ENCODE measurements around the gene SIRPB2. TPM values are rescaled to one million over a fixed set of nuclear protein-coding genes. Genes with fewer than 3 reads are reported as not detected.

SIRPB2 gene
- total and polyA plus RNA-seq, 2 of the 4 experiments (the other 2 are of a cell fraction), result not detected

- no peak overlapping the region for H2AK9ac ChIP-seq (replicated peaks; ENCODE audit: low read depth, low read length, poor library complexity)
Measured at GRCh38 chr20:1526896-1527295, 35.7 kb upstream of the SIRPB2 start.

More at GRCh38 chr20:1526896-1527295, 35.7 kb upstream of the SIRPB2 start:
- Histone ChIP-seq H3K4me2 (ENCODE audit: low read depth, low read length) (no peak overlapping the region), H3K23ac (ENCODE audit: low read depth, low read length) (no peak overlapping the region), H2AK5ac (ENCODE audit: low read depth, low read length) (no peak overlapping the region), H2BK5ac (ENCODE audit: low read depth, low read length, poor library complexity, severe bottlenecking) (no peak overlapping the region), H3K56ac (ENCODE audit: extremely low read depth, insufficient read depth, low read length) (no peak overlapping the region), H4K5ac (ENCODE audit: low read depth, low read length) (no peak overlapping the region), H3K79me1 (ENCODE audit: low read depth in 1 of 2, low read length in 2 of 2) (no peaks in the 10 kb centered on the region), H3K27ac (ENCODE audit: insufficient read depth, low read length) (no peak overlapping the region), H2BK120ac (ENCODE audit: low read depth, low read length) (no peak overlapping the region), H2BK20ac (ENCODE audit: low read depth, low read length) (no peak overlapping the region), H3K14ac (replicated peaks; ENCODE audit: low read depth, low read length) (no peak overlapping the region), H2BK15ac (ENCODE audit: low read depth, low read length) (no peak overlapping the region), H2AFZ (replicated peaks; ENCODE audit: low read length, poor library complexity) (no peak overlapping the region), H3K4me3 (ENCODE audit: insufficient read depth, low read depth, low read length) (no peak overlapping the region), H3K4ac (ENCODE audit: low read depth, low read length) (no peak overlapping the region), H3K9me1 (ENCODE audit: insufficient read depth, low read length) (no peaks in the 10 kb centered on the region), H3K9me3 (ENCODE audit: control insufficient read depth, insufficient read depth, low read length) (no peaks in the 10 kb centered on the region), H3K9ac (ENCODE audit: low read depth, low read length) (no peak overlapping the region), H3K18ac (ENCODE audit: low read depth, low read length) (no peak overlapping the region), H3K4me1 (ENCODE audit: control insufficient read depth, insufficient read depth, low read length) (no peaks in the 10 kb centered on the region), H3K27me3 (ENCODE audit: control insufficient read depth, insufficient read depth, low read length) (no peaks in the 10 kb centered on the region), H3K36me3 (ENCODE audit: control insufficient read depth, insufficient read depth, low read length) (no peaks in the 10 kb centered on the region), H4K91ac (ENCODE audit: insufficient read depth, low read depth, low read length) (no peak overlapping the region), H4K20me1 (ENCODE audit: insufficient read depth, low read length) (no peaks in the 10 kb centered on the region), H4K8ac (ENCODE audit: low read depth in 2 of 2, low read length in 2 of 2) (no peak overlapping the region)
- dilution Hi-C loops (cut with HindIII; ENCODE audit: low sequenced_read_pairs, unreplicated experiment) (no loop called here), in situ Hi-C loops (cut with MboI; ENCODE audit: low sequenced_read_pairs) (no loop called here), intact Hi-C loops (cut with micrococcal nuclease) (no loop called here)
- no TSS peak for BruUV-seq (replicated peaks)
- no peak for ATAC-seq (ENCODE audit: low read depth)
- ChIA-PET POLR2A (ENCODE audit: unreplicated experiment) (interaction anchor here (1.1 kb wide), 1 partner anchor 13 kb away, joined by 4 read pairs; no protein-coding TSS in a partner anchor), CTCF (interaction anchor here (0.6 kb wide), 1 partner anchor 788 kb away, joined by 3 read pairs; no protein-coding TSS in a partner anchor)
- TF ChIP-seq MAFK (IDR thresholded peaks at IDR 0.05; ENCODE audit: low read depth, low read length), result no peak
- TF ChIP-seq MAZ (IDR thresholded peaks at IDR 0.05; ENCODE audit: borderline replicate concordance, low read depth, low read length), result no peak
- TF ChIP-seq NFE2L2 (IDR thresholded peaks at IDR 0.05; ENCODE audit: low read depth, low read length), result no peak
- TF ChIP-seq POLR2A (IDR thresholded peaks at IDR 0.05; ENCODE audit: low read depth, low read length), result no peak
- no peak for TF ChIP-seq FOS (IDR thresholded peaks at IDR 0.05; ENCODE audit: low read depth, low read length)
- no peak for TF ChIP-seq RCOR1 (IDR thresholded peaks at IDR 0.05; ENCODE audit: insufficient replicate concordance, low read length)
- peak; percentile 10 for DNase-seq
